COLO668 (cell line): ENCODE data around the gene SYT12.

Source experiments
- DNase-seq: peaks from one replicate; lab custom pipeline; 2025; ENCODE audit not compliant: unreplicated experiment; lab: John Stamatoyannopoulos, UW

Gene SYT12

GRCh38 chr11:67098799-67099429 lies 76.0 kb downstream of the SYT12 start:
- DNase-seq, result no peak

- DNase-seq, result no peak
Observed at GRCh38 chr11:67099831-67100324, 76.9 kb downstream of the SYT12 start.
